OCI-LY7 (cell line): ENCODE data around the gene LRBA. TPM values are rescaled to one million over a fixed set of nuclear protein-coding genes. Genes with fewer than 3 reads are reported as not detected.

ENCODE experiments used
- BruUV-seq: library from RNA; stranded (reverse); fragments of 400-500 nt; replicated peaks from 2 replicates; lab custom pipeline; 2021; lab: Mats Ljungman, UMichigan
- CTCF ChIA-PET: fragments of 300-600 bp; sonication (Branson Sonifier 250); formaldehyde crosslinking; loops from one replicate; lab custom pipeline; 2022; ENCODE audit warnings: antibody characterized with exemption; ENCODE audit not compliant: unreplicated experiment; lab: Charles Lee
- POLR2A ChIA-PET: fragments of 300-600 bp; sonication (Branson Sonifier 250); formaldehyde crosslinking; loops from one replicate; lab custom pipeline; 2022; ENCODE audit warnings: antibody characterized with exemption; lab: Charles Lee
- DNase-seq: peaks from one replicate; pipeline ENCODE4 v3.0.0-alpha.2; 2015; ENCODE audit warnings: low spot score
- H2AFZ ChIP-seq: fragments of 200-600 bp; sonication (generic), shearing (Covaris generic); 2 replicates; pipeline ENCODE4 v1.6.1; 2014; ENCODE audit warnings: mild to moderate bottlenecking, antibody characterized with exemption, low read length, moderate library complexity
- H3K27ac ChIP-seq: fragments of 200-600 bp; sonication (generic); 2 replicates; pipeline ENCODE4 v1.5.1; 2014; ENCODE audit warnings: mixed run types, low read depth, mild to moderate bottlenecking, moderate library complexity, low read length, inconsistent platforms; ENCODE audit not compliant: poor library complexity, severe bottlenecking
- H3K36me3 ChIP-seq: fragments of 200-600 bp; sonication (generic); 2 replicates; pipeline ENCODE4 v1.6.1; 2014; ENCODE audit warnings: mild to moderate bottlenecking, antibody characterized with exemption, low read length, moderate library complexity, mixed read lengths; ENCODE audit not compliant: insufficient read depth
- H3K4me1 ChIP-seq: fragments of 200-600 bp; sonication (generic); 2 replicates; pipeline ENCODE4 v1.5.1; 2014; ENCODE audit warnings: mild to moderate bottlenecking, low read length; ENCODE audit not compliant: insufficient read depth, poor library complexity, severe bottlenecking
- H3K4me2 ChIP-seq: fragments of 200-600 bp; sonication (generic); 2 replicates; pipeline ENCODE4 v1.6.1; 2014; ENCODE audit warnings: mild to moderate bottlenecking, low read length
- H3K4me3 ChIP-seq: fragments of 200-600 bp; sonication (generic); 2 replicates; pipeline ENCODE4 v1.5.1; 2014; ENCODE audit warnings: mild to moderate bottlenecking, low read depth, low read length; ENCODE audit not compliant: poor library complexity, severe bottlenecking
- H3K79me2 ChIP-seq: fragments of 200-600 bp; sonication (generic); 2 replicates; pipeline ENCODE4 v1.6.1; 2016; ENCODE audit warnings: low read depth, mild to moderate bottlenecking, low read length, moderate library complexity, mixed read lengths; ENCODE audit not compliant: insufficient read depth
- H3K9me2 ChIP-seq: fragments of 200-600 bp; sonication (generic); 2 replicates; pipeline ENCODE4 v1.6.1; 2016; ENCODE audit warnings: mild to moderate bottlenecking, low read length, mixed read lengths; ENCODE audit not compliant: insufficient read depth
- H3K9me3 ChIP-seq: fragments of 200-600 bp; sonication (generic); 2 replicates; pipeline ENCODE4 v1.6.1; 2014; ENCODE audit warnings: mild to moderate bottlenecking, mixed run types, low read length, mixed read lengths
- H4K20me1 ChIP-seq: fragments of 200-600 bp; sonication (generic); 2 replicates; pipeline ENCODE4 v1.6.1; 2014; ENCODE audit warnings: mild to moderate bottlenecking, antibody characterized with exemption, low read length, moderate library complexity, mixed read lengths; ENCODE audit not compliant: insufficient read depth
- EZH2phosphoT487 ChIP-seq: fragments of 200-600 bp; sonication (generic); IDR thresholded peaks from 2 replicates; pipeline ENCODE4 v1.6.1; 2018; ENCODE audit warnings: low read depth, borderline replicate concordance, mild to moderate bottlenecking, mixed run types, antibody characterized with exemption, low read length, moderate library complexity, mixed read lengths
- intact Hi-C: fragments of 100-400 bp; cut with micrococcal nuclease; formaldehyde crosslinking; loops from one replicate; pipeline ENCODE4 v1.10.0; 2022; ENCODE audit not compliant: unreplicated experiment
- total RNA-seq, 2 experiments: library from RNA; depleted of rRNA in 1 of 2; stranded (reverse); fragments of >200 nt in 1 of 2; shearing (Covaris generic) in 1 of 2; gene quantifications; 2 replicates each; pipeline ENCODE4 v1.2.3, GENCODE V29; 2014 to 2022
- TF ChIP-seq, protein P1 (sequence below): fragments of 200-600 bp; sonication (generic); conservative IDR thresholded peaks from 2 replicates; pipeline ENCODE4 v1.5.1; 2014; ENCODE audit warnings: mild to moderate bottlenecking, antibody characterized with exemption, low read length, moderate library complexity, mixed read lengths

Gene LRBA
- total RNA-seq, 2 experiments from 2014 or later = 60.4 to 66.7 TPM

DNA sequence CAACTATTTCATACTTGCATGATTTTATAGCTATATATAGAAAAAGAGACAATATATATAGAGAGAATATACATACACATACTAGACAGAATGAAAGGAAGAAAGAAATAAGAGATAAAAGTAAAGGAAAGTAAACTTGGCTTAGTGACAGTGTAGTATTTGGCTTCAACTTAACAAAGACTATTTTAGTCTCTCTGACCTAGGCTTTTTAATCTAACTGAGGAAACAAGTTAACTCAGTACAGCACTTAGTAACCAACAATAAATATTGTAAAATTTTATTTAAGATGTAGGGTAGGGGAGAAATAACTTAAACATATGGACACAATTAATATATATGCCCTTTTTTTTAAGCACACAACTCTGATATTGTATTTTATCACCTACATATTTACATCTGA, 682.1 kb downstream of the LRBA start:
- H3K79me2 ChIP-seq = no peaks in the 10 kb centered on the region; the same call in 1 of the 2 replicates
- no TSS peak for BruUV-seq
- intact Hi-C loops = no loop called here
- 0 out of 2 replicates have a peak, but pooled peaks cover 3% of the 10 kb centered on the region for H3K9me2 ChIP-seq
- TF ChIP-seq EZH2phosphoT487 = no peak
- TF ChIP-seq, protein P1, sequence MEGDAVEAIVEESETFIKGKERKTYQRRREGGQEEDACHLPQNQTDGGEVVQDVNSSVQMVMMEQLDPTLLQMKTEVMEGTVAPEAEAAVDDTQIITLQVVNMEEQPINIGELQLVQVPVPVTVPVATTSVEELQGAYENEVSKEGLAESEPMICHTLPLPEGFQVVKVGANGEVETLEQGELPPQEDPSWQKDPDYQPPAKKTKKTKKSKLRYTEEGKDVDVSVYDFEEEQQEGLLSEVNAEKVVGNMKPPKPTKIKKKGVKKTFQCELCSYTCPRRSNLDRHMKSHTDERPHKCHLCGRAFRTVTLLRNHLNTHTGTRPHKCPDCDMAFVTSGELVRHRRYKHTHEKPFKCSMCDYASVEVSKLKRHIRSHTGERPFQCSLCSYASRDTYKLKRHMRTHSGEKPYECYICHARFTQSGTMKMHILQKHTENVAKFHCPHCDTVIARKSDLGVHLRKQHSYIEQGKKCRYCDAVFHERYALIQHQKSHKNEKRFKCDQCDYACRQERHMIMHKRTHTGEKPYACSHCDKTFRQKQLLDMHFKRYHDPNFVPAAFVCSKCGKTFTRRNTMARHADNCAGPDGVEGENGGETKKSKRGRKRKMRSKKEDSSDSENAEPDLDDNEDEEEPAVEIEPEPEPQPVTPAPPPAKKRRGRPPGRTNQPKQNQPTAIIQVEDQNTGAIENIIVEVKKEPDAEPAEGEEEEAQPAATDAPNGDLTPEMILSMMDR = no peak
- H3K4me2 ChIP-seq = no peak overlapping the region
- no peaks in the 10 kb centered on the region for H4K20me1 ChIP-seq
- no peak overlapping the region for H3K27ac ChIP-seq
- POLR2A ChIA-PET = interaction anchor here (0.8 kb wide), 1 partner anchor 89 kb away, joined by 4 read pairs; no protein-coding TSS in a partner anchor
- H2AFZ ChIP-seq = no peak overlapping the region
- H3K36me3 ChIP-seq = no peaks in the 10 kb centered on the region
- no peak overlapping the region for H3K4me3 ChIP-seq
- CTCF ChIA-PET = no interaction called here
- no peaks in the 10 kb centered on the region for H3K9me3 ChIP-seq
- DNase-seq = no peak
- H3K4me1 ChIP-seq = no peaks in the 10 kb centered on the region

DNA sequence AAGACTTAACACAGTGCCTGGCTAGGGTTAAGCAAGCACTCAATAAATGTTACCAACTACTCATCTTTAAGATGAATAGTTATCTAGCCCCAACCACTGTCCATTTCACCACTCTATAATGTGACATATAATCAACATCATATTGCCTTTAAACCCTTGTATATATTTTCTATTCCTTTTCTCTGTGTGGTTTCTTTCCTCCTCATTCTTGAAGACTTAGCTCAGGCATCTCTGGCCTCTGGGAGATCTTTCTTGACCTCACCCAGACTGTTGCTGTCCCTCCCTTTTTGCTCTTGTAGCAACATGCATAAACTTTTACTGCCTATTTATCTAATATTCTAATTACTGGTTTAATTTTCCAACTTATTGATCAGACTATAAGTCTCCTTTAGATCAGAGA, 683.0 kb downstream of the LRBA start:
- Histone ChIP-seq H3K36me3 (no peaks in the 10 kb centered on the region), H3K79me2 (no peaks in the 10 kb centered on the region; the same call in 1 of the 2 replicates), H3K27ac (no peak overlapping the region), H4K20me1 (no peaks in the 10 kb centered on the region), H2AFZ (no peak overlapping the region), H3K9me2 (0 out of 2 replicates have a peak, but pooled peaks cover 3% of the 10 kb centered on the region), H3K9me3 (no peaks in the 10 kb centered on the region), H3K4me2 (no peak overlapping the region), H3K4me3 (no peak overlapping the region), H3K4me1 (no peaks in the 10 kb centered on the region)
- no peak for DNase-seq
- TF ChIP-seq, protein P1 = no peak
- no peak for TF ChIP-seq EZH2phosphoT487
- intact Hi-C loops = no loop called here
- ChIA-PET POLR2A (no interaction called here), CTCF (no interaction called here)
- BruUV-seq = no TSS peak

DNA sequence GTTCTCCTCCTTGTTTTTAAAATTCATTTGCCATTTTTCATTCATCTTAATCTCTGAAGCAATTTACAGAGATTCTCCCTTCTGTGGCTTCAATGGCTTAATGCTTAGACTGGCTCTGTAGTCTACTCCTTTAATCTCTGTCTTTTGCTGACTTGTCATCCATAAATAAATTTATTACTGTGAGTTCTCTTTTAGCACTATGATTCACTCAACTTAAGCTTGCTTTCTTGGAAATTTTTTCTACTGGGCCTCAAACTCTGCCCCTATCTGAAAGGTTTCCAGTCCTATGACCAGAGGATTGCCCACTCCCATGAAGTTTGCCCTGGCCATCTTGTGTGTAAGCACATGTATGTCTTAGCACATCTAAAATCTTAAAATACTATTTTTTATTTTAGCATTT, 685.7 kb downstream of the LRBA start:
- Histone ChIP-seq H3K4me3 (no peak overlapping the region), H4K20me1 (no peaks in the 10 kb centered on the region), H3K9me2 (0 out of 2 replicates have a peak, but pooled peaks cover 3% of the 10 kb centered on the region), H3K4me1 (no peaks in the 10 kb centered on the region), H3K9me3 (no peaks in the 10 kb centered on the region), H3K4me2 (no peak overlapping the region), H3K27ac (no peak overlapping the region), H3K79me2 (no peaks in the 10 kb centered on the region; the same call in 1 of the 2 replicates), H3K36me3 (no peaks in the 10 kb centered on the region), H2AFZ (no peak overlapping the region)
- ChIA-PET POLR2A (interaction anchor here (0.5 kb wide), 1 partner anchor 1008 kb away, joined by 3 read pairs; no protein-coding TSS in a partner anchor), CTCF (no interaction called here)
- TF ChIP-seq, protein P1 = no peak
- TF ChIP-seq EZH2phosphoT487 = no peak
- intact Hi-C loops = no loop called here
- DNase-seq = no peak
- no TSS peak for BruUV-seq
